Measurements from ENCODE around the gene SLC45A3. TPM values are rescaled to one million over a fixed set of nuclear protein-coding genes. Genes with fewer than 3 reads are reported as not detected.

SLC45A3 gene
- total RNA-seq, 1 experiment from 2014 or later = 4.4 TPM

DNA sequence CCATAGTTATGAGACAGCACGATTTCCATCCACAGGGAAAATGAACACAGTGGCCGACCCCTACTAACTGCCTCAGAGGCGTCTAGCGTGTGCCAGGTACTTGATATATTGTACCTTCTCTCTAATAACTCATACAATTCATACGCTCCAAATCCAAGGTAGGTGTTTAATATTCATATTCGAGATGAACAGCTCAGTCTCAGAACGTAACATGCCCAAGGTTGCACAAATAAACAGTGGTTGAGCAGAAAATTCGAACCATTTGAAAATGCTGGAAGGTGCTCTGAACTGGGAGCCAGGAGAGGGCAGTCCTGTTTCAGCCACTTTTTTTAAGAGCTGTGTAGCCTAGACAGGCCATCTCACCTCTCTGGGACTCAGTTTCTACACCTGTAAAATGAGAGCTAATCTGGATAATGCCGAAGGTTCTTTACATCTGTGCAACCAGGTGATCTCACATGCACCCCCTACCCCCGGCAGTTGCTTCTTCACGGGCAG is 7.9 kb downstream of the SLC45A3 start:
- DNase-seq (ENCODE audit: low spot score) = no peak
- in situ Hi-C loops (cut with HindIII; ENCODE audit: low sequenced_read_pairs) = no loop called here

DNA sequence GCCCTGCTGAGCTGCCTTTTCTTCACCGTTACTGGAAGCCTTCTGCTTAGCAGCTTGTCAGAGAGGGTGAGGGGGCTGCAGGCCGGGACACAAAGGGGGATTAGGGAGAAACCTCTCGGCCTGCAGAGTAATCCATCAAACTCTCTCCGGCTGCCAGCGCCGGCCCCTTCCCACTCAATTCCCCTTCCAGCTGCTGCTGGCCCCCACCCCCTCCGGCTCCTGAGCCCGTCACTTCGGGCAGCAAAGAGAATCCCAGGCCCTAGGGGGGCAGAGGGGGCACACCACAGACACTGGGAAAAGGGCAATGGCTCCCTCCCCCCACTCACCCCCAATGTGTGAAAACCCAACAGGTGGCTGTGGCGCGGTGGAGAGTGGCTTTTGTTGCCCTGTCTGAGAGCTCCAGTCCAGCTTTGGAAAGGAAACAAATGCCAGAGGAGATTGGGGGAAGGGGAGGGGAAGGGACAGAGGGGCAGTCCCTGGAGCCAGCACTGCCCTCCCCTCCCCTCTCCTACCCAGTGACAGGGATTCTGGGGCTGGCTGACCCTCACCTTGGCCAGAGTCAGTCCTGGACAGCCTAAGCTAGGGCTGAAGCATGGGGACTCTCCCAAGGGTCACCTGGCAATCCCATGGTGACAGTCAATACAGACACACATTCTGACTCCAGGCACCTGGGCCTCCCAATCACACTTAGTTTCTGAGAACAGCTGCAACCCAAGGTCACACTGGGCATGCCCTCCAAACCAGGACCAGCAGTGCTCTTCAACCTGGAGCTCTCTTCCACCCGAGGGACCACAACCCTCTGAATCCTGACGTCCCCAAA is 9.5 kb downstream of the SLC45A3 start:
- DNase-seq (ENCODE audit: low spot score) = no peak
- in situ Hi-C loops (cut with HindIII; ENCODE audit: low sequenced_read_pairs) = no loop called here

DNA sequence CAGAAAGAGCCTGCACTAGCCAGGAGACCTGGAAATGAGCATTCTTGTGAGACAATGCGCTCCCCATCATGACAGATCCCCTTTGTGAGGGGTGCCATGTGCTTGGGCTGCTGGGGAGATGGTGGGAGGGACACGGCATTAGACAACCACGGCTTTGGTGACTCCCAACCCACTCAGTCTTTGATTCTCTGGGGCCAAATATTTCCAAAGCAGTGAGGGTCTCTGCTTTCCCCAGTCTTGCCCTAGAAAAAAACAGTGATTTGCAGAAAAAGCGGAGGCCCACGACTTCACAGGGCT is 10.2 kb downstream of the SLC45A3 start:
- in situ Hi-C loops (cut with HindIII; ENCODE audit: low sequenced_read_pairs) = no loop called here
- DNase-seq (ENCODE audit: low spot score) = no peak

DNA sequence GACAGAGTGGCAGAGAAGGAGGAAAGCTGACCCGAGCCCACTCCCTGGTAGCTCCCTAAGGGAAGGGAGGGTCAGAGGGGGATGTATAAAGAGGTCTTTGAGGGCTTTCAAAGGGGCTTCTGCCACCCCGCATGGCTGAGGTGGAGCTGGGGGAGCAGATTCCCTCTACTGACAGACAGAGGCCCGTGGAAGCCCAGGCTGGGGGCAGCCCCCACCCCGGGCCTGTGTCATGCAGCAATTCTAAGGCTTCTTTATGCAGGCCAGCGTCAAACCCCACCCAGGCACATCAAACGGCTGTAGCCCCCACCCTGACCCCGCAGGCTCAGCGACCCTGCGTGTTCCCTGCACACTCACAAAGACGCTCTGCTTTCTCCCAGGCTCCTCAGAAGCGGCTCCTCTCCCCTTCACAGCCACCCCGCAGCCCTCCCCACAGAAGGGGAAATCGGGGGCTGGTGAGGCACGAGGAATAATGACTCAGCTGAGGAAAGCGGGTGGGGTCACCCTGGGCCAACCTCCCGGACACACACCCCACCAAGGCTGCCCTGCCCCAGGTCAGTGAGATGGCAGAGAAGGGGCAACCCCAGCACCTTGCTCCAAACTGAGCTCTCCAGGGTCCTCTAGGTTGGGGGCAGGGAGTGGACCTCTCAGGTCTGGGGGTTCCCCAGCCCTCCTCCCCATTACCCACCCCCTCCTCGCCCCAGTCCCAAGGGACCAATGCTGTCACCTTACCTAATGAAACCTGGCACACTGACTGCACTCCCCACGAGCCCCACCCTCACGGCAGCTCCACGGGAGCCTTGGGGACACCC is 10.8 kb downstream of the SLC45A3 start:
- DNase-seq (ENCODE audit: low spot score) = no peak
- in situ Hi-C loops (cut with HindIII; ENCODE audit: low sequenced_read_pairs) = no loop called here

DNA sequence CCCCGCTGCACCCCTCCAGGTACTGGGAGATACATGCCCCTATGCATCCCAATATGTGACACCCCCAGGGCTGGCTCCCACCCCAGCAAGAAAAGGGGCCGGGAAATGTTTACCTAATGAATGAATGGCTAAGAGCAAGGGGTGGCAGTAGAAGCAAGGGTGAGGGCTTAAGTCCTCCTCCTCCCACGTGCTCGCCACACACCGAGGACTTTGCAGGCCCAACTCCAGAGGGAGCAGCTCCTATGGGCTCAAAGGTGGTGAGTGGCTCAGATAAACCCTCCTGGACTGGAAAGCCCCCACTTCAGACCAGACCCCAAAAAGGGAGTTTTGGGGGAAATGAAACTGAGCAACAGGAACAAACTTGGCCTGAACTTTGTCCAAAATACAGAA is 11.4 kb downstream of the SLC45A3 start:
- no peak for DNase-seq (ENCODE audit: low spot score)
- in situ Hi-C loops (cut with HindIII; ENCODE audit: low sequenced_read_pairs) = no loop called here

DNA sequence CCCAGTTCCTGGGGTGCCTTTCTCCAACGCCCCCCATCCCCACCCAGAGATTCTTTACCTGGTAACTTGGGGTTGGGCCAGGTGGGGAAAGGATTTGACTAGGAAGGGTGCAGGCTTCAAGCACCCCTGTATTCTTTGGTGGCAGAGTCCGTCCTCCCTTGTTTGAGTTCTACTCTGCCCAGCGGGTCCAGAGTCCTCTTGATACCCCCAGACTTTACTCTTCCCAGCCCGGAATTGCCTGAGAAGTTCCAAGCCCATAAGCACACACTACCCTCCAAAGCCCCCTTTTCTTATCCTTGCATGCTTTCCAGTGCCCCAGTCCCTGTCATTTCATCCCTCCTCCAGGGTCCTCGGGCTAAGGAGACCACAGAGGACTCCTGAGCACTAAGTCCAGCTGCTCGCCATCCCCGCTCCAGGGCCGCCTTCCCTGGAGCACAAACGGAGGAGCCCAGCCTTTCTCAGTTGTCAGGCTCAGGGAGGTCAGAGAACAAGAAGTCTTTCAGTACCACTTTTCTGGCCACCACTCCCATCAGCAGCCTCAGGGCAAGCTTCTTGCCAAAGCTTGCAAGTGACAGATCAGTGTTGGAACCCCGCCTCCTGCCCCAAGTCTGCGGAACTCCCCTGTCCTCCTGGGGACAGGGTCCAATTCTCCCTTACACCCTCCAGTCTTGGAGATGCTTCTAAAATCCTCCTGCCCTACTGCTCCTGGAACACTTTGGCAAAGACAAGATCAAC is 12.2 kb downstream of the SLC45A3 start:
- DNase-seq (ENCODE audit: low spot score) = no peak
- in situ Hi-C loops (cut with HindIII; ENCODE audit: low sequenced_read_pairs) = no loop called here

DNA sequence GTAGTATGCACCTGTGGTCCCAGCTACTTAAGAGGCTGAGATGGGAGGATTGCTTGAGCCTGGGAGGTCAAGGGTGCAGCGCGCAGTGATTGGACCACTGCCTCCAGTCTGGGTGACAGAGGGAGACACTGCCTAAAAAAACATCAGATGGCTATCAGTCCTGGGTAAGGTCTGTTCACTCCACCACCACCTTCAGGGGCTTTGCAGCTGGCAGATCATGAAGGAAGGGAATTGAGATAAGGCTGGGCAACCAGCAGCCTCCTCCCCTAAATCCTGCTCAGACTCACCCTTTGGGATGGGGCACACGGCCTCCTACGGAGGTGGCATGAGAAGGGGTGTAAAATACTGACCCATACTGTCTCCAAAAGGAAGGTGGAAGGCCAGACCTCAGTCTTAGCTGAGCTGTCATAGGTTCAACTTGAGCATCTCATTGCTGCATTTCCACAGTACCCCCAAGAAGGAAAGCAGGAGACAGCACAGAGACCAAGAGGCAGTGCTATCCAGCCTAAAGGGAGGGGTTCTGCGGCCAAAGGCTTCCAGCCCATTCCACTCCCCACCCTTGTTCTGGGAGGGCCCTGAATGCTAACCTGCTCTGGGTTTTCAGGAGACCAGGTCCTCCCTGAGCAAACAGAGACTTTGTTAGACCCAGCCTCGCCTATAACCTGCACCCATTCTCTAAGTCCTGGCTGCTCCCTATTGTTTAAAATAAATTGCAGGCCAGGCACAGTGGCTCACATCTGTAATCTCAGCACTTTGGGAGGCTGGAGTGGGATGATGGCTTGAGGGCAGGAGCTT is 13.7 kb downstream of the SLC45A3 start:
- in situ Hi-C loops (cut with HindIII; ENCODE audit: low sequenced_read_pairs) = no loop called here
- no peak for DNase-seq (ENCODE audit: low spot score)

DNA sequence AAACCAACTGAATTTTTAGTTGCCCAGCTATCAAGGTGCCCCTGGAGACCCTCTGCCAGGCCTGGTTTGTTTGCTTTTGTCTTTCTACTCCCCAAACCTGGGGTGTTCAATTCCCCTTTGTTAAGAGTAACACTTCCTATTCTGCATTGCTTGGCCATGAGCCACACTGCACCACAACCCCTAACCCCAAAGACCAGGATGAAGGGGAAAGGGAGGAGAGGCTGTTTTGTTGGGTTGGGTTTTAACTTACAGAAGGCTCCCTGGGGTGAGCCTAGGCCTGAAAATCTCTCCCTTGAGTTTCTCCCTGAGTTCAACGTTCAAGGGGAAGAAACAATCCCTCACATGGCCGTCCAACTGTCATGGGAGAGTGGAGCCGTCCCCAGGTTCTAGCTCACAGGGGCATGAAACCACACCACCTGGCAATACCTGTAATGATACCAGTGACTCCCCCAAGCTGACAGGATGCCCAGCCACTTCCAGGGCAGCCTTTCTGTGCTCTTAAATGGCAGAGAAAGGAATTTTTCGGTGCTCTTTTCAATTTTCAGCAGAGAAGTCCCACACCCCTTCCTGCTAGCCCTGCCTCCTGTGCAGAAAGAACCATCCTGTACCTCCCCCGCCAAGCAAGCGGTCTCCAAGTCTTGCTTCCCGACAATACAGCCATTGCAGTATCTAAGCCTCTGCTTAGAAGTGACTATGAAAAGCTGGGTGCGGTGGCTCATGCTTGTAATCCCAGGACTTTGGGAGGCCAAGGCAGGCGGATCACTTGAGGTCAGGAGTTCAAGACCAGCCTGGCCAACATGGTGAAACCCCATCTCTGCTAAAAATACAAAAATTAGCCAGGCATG is 14.9 kb downstream of the SLC45A3 start:
- in situ Hi-C loops (cut with HindIII; ENCODE audit: low sequenced_read_pairs) = no loop called here
- no peak for DNase-seq (ENCODE audit: low spot score)

DNA sequence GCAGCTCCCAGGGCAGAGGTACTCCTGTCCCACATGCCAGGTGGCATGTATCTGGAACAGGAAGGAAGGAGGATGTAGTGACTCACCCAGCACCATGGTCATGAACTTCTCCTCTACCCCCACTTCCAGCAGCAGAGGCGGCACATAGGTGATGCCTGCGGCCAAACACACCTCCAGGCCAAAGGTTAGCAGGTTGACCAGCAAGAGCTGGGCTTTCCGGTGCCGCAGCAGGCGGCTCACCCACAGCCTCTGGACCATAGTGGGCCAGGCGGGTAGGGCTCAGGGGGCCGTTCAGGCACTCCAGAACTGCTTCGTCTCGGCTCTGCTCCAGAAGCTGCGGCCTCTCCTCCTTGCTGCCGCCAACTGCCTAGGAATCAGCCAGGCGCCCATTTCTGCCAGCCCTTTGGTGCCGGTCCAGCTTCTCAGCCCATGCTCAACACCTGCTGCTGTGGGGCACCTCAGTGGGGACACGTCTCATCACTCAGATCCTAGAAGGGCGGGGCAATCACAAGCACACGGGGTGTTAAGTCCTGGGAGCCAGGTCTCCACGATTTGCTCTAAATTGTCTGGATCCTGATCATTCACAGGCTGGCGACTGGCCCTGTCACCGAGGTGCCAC is 15.8 kb downstream of the SLC45A3 start:
- DNase-seq (ENCODE audit: low spot score) = peak; percentile 45
- in situ Hi-C loops (cut with HindIII; ENCODE audit: low sequenced_read_pairs) = no loop called here

DNA sequence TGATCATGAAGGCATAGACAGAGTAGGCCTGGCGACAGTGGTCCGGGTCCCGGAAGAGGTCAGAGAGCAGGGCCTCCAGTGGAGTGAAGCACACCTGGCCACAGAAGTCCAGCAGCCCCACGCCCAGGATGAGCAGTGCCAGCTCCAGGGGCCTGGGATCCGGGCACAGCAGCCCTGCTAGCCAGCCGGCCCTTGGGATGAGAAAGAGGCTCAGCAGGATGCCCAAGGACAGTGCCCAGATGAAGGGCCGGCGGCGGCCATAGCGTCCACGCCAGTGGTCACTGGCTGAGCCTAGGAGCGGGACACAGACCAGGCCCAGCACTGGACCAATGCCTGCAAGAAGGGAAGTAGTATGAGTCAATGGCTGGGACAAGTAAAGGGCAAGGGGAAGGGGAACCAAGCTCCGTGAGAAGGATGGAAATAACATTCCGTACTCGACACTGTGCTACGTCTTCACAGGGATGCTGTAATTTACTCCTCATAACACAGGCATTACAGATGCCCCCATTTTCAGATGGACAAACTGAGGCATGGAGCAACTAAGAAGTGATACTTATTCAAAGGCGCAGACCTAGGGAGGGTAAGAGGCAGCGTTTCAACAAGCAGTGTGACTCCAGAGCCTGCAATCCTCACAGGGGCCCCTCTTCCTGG is 16.9 kb downstream of the SLC45A3 start:
- in situ Hi-C loops (cut with HindIII; ENCODE audit: low sequenced_read_pairs) = no loop called here

DNA sequence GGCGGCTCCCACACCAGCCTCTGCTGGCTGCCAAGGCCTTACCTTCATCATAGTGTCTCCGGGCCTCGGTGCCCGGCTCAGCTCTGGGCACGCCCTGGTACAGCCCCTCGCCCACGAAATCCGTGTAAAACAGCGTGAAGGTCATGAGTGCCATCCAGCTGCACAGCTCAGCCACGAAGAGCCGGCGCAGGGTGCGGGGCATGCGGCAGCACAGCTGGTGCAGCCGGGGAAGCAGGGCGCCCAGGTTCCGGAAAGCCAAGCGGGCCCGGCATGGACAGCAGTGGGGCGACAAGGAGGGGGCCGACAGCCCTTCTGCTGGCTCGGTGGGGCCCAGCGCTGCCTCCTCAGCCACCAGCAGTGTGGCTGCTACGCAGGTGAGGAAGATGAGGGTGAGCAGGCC is 17.5 kb downstream of the SLC45A3 start:
- in situ Hi-C loops (cut with HindIII; ENCODE audit: low sequenced_read_pairs) = no loop called here
- DNase-seq (ENCODE audit: low spot score) = no peak

More for the DNA sequence above, 16.9 kb downstream of the SLC45A3 start:
- DNase-seq (ENCODE audit: low spot score) = no peak

DNA sequence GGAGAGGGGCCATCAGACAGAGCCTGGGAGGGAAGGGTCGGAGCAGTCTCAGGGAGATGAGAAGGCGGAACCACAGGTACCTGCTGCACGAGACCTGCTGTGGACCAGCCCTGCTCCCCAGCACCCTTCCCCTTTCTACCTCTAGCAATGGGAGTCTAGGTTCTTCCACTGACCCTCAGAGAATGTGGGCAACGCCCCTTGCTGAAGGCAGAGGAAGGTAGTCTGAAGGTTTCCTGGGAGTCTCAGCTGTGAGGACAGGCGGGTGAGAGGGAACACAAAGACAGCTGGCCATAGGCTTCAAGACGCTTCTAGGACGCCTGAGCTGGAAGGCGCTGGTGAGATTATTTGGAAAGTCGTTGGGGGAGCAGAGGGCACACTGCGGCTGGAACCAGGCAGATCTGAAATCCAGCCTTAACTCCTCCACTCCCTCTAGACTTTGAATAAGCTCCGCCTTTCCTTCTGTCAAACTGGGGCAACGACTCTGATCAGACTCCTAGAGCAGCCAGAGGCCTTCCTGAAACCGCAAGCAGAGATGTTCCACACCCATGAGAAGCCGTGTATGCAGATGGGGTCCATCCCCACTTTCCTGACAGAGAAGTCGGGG is 18.1 kb downstream of the SLC45A3 start:
- peak; percentile 72 for DNase-seq (ENCODE audit: low spot score)
- in situ Hi-C loops (cut with HindIII; ENCODE audit: low sequenced_read_pairs) = no loop called here

DNA sequence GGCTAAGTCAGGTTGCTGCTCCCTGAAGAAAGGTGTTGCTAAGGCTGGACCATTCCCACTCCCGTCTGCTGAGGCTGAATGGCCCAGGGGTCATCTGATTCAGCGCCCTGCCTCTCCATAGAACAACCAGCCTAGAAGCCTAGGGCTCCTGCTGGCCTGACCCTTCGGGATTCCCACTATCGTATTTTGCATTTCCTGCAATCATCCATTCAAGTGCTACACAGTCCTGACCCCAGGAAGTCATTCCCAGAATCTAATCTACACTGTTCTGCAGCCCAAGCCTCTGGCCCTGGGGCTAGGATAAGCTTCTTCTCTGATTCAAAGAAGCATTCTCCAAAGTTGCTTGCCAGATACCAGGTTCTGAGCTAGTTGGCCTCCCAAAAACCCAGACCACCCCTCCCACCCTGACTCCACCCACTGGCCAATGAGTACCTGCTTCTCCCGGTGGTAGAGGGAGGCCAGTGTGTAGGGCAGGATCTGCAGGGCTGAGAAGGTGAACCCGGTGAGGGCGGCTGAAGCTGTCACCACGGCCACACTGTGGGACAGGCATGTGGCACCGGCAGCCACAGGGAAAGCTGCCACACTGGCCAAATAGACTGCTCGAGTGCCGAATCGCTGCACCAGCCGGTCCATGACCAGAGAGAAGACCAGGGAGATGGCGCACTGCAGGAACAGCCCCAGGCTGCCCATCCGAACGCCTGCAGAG is 18.7 kb downstream of the SLC45A3 start:
- in situ Hi-C loops (cut with HindIII; ENCODE audit: low sequenced_read_pairs) = no loop called here
- DNase-seq (ENCODE audit: low spot score) = peak; percentile 39

DNA sequence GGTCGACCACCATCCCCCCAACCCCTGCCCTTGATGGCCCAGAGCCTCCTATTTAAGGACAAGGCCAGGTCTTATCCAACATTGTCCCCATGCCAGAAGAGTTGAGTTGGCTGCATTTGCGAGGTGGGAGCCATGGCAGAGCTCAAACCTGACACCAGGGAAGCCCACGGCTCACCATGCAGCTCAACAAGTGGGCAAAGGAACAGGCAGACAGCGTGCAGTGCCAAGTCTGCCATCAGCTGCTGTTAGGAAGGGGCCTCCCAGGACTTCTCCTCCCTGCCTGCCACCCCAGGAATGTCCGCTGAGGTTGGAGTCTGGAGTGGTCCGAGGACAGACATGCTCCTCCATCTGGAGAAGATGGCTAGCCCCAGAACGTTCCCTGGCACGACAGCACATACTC is 19.9 kb downstream of the SLC45A3 start:
- in situ Hi-C loops (cut with HindIII; ENCODE audit: low sequenced_read_pairs) = no loop called here
- no peak for DNase-seq (ENCODE audit: low spot score)

DNA sequence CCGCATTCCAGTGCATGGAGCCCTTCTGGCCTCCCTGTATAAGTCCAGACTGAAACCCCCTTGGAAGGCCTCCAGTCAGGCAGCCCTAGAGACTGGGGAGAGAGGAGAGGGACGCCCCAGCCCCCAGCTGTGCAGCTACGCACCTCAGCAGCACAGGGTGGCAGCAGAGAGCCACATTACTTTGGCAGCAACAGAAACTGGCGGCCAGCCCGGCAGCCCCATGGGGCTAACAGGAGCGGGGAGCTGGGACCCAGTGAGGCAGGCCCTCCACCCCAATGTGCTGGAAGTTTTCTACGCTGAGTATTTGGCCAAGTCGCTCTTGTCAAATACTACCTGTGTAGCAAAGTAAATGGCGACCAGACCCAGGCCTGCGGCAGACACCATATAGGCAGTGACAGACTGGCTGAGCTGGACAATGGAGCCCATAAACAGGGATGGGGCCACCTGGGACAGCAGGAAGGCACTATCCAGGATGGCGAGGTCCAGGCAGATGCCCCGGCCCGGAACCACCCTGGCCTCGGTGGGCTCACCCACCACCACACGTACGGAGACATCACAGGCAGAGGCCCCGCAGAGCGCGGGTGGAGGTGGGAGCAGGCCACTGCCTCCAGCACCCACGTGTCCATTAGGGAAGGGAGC is 21.2 kb downstream of the SLC45A3 start:
- in situ Hi-C loops (cut with HindIII; ENCODE audit: low sequenced_read_pairs) = no loop called here
- DNase-seq (ENCODE audit: low spot score) = peak; percentile 82

DNA sequence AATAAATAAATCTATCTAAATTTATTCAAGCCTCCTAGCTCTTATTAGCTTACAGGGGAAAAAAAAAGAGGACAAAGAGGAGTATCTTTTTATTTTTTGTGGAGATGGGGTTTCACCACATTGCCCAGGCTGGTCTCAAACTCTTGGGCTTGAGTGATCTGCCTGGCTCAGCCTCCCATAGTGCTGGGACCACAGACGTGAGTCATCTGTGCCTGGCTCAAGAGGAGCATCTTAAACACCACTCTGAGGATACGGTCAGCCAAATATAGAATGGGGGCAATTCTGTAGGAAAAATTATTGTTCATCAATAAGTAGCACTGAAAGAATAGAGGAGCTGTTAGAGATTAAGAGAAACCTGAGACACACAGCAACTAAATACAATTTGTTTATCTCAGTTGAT is 24.1 kb downstream of the SLC45A3 start:
- no peak for DNase-seq (ENCODE audit: low spot score)
- in situ Hi-C loops (cut with HindIII; ENCODE audit: low sequenced_read_pairs) = no loop called here
